HG02763 (cell line): ENCODE measurements around the gene SDK1.

Experiments
- ATAC-seq: cut with Tn5 transposase; IDR thresholded peaks from one replicate; pipeline ENCODE4 v1.9.1; 2021; ENCODE audit warnings: mild to moderate bottlenecking, moderate library complexity; ENCODE audit not compliant: unreplicated experiment

Gene SDK1

DNA sequence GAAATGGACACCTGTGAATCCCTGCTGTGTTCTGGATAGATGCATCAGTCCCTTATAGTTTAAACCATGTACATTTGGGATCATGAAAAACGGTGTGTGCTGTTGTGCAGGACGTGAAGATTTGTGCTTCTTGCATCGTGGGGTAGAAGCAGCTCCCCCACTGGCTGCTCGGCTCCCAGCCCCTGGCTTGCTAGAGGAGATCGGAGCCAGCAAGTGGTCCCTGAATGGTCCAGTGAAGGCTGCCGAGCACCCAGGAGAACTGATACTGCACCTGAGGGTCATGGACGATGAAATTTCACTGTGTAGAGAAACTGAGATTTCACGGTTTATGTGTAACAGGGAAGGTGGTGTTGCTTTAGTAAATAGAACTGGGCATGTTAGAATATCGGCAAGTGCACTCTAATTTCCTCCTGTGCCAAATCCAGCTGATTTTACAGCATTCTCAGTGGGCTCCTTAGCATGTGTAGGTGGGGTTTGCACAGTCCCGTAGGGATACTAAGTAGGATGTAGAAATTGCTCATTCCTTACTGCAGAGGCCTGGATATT lies 726.0 kb downstream of the SDK1 start:
- ATAC-seq, result no peak

DNA sequence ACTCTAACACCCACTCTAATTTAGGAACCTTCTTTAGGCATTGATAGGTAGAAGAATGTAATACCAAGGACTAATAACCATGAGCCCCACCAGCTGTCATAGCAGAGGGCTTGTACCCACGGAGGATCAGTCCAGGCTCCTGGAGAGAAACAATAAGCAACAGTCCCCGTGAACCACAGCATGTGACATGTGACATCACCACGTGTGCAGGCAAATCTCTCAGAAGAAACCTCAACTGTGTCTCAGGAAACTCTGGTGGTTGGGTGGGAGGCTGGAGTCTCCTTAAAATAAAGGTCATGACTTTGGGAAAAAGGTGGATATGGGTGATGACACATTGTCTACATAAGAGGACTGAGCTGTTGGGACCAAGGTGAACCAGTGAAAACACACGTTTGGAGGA lies 727.2 kb downstream of the SDK1 start:
- no peak for ATAC-seq

DNA sequence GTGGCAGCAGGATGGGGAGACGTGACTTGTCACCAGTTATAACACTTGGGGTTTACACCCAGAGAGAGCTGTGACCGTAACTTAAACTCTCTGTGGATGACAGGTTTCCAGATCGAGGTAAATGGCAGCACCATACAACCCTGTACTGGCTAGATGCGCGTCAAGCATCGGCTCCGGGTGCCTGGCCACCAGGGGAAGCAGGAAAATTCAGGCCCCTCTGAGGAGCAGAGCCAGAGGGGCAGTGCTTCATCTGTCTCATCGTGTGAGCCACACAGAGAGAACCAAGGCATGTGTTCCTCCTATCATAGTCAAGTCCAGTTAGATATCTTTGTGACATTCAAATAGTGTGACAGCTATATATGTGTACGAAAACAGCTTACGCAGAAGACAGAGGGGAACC lies 728.9 kb downstream of the SDK1 start:
- ATAC-seq, result no peak

DNA sequence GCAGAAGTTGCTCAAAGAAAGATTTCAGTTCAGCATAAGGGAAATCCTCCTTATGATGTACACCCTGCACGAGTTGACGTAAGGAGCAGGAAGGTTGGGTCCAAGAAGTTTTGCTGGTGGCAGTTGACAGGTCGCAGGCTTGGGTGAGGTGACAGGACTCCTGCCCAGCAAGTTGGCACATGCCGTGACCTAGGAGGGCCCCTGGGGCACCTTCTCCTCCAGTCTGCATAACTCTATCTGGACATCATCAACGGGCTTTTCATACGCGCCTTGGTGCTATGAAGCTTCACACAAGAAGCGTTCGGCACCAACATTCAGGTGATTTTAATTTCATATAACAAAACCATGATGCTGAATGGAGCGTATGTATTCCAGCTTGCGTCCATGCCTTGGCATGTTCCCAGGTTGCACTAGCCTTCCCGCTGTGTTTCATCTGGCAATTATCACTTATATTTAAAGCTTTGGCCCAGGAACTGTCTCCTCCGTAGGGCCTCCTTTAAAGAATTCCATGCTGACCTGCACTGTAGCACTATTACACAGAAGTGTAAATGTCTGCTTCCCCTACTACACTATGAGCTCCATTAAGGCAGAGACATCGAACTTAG lies 729.4 kb downstream of the SDK1 start:
- ATAC-seq, result no peak

DNA sequence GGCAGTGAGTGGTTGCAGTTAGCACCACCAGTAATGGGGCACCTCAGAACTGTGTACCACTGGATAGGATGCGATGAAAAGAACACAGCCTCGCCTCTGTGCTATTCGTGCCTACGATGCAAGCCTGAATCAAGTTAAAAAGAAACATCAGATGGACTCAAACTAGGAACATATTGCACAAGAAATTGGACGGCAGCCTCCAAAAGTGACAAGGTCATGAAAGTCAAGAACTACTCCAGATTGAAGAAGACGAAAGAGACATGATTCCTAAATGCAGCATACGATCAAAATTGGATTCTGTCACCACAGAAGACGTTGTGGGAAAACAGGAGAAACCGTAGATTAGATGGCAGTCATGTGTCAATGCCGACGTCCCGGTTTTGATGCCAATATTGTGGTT lies 732.9 kb downstream of the SDK1 start:
- ATAC-seq, result no peak

DNA sequence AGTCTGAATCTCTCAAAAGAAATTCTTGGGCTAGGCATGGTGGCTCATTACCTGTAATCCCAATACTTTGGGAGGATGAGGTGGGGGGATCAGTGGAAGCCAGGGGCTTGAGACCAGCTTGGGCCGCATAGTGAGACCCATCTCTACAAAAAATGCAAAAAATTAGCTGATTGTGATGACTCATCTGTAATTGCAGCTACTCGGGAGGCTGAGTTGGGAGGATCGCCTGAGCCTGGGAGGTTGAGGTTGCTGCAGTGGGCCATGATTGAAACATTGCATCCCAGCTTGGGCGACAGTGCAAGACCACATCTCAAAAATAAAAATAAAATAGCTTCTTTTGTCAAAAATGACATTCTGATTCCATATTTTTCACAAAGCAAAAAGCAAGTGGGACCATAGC lies 736.3 kb downstream of the SDK1 start:
- no peak for ATAC-seq

DNA sequence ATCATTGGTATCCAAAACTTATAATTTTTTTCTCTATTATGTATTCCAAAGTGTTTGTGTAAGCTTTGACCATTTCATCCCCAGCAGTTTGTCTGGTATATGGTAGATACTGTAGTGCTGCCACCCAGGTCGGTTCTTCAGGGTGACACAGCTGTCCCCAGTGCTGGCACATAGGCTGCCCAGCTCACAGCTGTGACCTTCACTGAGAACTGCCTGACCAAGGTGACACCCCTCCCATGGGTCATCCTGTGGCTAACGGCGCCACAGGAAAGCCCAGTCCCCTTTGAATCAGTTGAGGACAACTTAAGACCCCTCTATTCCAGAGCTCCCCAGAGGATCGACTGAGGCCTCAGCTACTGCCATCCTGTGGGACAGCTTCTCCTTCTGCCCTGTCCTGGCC lies 736.8 kb downstream of the SDK1 start:
- ATAC-seq, result no peak

DNA sequence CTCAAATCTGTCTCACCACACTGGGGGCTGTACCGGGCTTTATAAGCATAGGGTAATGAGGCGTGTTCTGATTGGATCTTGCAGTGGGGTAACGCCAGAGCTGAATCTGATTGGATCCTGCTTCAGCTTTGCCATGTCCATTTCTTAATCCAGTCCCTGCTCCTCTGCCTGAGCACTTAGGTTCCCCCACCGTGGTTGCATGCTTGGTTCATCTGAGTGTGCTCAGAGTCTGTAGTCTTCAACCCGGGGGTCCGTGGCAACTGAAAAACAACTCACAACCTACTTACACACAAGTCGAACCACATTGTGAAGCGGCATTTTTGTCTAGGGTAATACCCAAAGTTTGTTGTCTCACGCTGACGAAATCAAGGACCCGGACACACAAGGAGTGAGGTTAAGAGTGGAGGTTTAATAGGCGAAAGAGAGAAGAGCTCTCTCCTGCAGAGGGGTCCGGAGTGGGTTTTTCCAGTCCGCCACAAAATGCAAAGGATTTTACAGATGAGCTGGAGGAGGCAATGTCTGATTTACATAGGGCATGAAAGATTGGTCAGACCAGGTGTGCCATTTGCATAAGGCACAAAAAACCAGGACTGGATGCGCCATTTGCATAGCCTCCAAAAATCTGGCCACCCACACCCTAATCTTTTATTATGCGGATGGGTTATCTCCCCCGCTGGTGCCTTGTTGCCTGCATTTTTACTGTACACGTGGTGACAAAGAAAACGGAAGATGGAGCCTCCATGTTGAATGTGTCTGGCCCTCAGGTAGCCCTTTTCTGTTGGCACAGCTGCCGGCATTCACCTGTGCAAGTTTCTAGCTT lies 739.3 kb downstream of the SDK1 start:
- ATAC-seq, result no peak

DNA sequence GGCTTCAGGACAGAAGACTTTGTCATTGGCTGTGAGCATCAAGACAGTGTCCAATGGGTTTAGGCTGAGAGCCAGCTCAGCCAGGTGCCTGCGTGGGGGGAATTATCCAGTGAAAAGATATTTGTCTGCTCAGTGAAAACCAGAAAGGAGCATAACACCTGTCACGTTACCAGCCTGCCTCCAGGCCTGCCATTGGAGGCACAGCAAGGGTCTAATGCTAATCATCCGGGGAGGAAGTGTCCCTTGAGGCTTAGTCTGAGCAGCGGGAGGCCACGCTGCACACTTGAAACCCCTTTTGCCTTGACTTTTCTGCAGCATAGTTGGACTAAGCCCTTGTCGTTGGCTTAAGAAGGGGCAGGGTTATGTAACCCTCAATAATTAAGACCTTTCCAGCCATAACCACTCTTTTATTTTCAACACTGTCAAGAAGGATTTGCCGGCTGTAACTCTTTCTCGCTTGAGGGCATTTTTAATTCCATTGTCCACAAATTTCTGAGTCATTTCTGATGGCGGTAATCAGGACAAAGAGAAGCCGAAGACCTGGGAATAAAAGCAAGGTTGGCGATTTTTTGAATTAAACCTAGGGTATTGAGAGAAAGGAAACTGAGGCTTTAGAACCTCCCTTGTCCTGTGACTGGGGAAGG lies 741.5 kb downstream of the SDK1 start:
- no peak for ATAC-seq

DNA sequence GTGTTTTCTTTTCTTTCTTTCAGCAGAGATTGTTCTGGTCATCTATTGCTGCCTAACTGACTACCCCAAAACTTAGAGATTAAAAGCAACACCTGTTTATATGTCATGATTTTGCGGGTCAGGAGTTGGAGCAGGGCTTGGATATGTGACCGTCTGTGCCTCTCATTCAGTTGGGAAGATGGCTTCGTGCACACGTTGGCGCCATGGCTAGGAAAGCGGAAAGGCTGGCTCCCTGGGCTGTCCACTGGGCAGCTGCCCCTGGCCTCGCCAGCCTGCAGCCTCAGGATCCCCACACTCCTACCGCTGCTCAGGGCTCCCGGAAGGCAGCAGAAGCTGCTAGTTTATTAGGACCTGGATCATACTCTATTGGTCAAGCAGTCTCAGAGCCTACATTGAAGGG lies 742.9 kb downstream of the SDK1 start:
- ATAC-seq, result no peak

DNA sequence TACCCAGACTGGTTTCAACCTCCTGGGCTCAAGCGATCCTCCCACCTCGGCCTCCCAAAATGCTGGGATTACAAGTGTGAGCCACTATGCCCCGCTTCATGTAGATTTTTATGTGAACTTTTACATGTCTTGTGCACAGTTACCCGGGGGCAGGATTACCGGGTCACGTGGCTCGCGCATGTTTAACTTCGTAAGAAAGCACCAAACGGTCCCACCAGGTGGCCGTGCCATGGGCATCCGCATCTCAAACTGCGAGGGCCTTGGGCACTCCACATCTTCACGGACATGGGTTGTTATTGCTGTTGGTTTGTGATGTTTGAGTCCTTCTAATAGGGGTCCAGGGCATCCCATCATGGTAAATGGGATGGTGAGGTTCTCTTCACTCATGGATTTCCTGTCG lies 744.4 kb downstream of the SDK1 start:
- no peak for ATAC-seq

DNA sequence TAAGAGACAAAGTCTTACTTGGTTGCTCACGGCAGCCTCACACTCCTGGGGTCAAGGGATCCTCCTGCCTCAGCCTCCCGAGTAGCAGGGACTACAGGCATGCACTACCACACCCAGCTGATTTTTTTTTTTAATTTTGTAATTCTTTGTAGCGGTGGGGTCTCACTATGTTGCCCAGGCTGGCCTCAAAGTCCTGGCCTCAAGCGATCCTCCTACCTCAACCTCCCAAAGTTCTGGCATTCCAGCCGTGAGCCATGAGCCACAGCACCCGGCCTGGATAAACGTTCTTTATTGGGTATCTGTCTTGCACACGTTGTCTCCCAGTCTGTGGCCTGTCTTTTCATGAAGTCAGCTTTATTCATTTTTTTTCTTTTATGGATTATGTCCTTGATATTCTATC lies 744.9 kb downstream of the SDK1 start:
- no peak for ATAC-seq

DNA sequence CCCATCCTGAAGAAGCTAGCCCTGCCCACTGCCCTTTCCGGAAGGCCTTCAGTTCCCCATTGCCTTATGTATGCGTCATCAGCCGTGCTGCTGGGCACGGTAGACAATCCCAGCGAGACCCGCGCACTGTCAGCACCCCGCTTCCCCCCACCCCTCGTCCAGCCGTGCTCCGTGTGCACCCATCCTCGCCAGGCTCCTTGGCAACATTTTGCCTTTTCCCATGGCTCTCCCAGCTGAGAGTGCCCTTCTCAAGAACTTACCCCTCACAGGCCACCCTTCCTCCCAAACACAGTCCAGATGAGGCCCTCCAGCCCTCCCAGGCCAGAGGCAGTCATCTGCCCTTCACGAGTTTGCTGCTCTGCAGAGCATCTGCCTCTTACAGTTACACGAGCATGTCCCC lies 747.3 kb downstream of the SDK1 start:
- ATAC-seq, result no peak

DNA sequence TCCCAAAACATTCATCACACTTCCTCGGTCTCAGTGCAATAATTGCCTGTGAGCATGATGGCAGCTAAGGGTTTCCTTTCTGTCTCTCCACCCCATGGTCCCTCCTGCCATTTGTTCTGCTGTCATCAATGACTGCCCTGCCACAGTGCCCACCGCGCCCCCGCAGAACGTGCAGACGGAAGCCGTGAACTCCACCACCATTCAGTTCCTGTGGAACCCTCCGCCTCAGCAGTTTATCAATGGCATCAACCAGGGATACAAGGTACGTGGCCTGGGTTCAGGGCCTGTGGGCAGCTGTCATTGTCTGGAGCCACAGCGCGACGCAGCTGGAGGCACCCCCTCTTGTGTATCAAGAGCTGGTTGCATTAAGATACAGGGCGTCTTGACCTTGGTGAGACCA lies 748.1 kb downstream of the SDK1 start:
- ATAC-seq, result no peak

DNA sequence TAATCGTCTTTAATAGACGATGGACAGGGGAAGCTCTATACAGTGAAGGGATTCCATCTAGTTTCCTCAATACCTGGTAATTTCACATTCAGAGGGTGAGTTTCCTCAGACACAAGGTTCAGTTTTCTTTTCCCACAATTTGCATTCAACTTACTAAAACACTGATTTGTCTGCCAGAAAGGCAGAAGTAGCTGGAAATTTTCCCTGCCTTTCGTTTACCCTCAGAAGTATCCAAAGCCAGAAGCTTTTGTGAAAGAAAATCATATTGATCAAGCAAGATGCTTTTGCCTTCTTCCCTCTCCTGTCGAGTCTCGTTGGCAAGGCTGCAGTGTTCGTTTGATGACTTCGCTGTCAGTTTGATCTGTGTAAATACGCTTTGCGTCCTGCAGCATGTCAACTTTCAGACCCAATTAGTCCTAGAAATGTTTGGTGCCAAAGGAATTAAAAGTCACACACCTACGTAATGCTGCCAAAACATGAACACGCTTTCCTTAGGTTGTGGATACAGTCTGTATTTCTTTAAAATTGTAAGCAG lies 749.1 kb downstream of the SDK1 start:
- ATAC-seq, result no peak

DNA sequence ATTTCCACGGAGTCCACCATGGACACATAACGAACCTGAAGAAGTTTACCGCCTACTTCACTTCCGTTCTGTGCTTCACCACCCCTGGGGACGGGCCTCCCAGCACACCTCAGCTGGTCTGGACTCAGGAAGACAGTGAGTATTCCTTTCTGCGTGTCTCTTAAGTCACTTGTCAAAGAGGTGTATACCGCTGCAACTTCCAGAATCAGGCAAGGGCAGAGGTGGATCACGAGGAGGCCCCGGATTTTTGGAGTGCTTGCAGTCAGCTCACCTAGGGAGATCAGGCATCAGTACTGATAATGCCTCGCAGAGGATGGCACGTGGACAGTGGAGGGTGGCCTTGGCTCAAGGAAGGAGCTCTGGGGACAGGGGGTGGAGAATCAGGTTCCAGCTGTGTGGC lies 750.6 kb downstream of the SDK1 start:
- no peak for ATAC-seq

DNA sequence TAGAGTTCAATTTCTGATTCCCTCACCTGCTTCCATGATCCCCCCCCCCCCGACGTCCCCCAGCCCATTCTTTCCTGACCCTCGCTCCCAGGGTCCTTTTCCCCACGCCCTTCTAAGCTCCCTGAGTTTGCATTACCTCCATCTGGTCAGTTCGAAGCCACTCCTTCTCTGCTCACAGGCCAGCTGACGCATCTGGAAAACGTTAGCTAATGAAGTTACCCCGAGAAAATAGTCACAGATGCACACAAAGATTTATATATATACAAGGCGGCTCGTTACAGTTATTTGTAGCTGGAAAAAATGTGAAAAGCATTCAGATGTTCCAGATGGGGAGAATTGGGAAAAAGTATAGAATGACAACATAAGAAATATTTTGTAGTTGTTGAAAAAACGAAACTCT lies 751.1 kb downstream of the SDK1 start:
- no peak for ATAC-seq

DNA sequence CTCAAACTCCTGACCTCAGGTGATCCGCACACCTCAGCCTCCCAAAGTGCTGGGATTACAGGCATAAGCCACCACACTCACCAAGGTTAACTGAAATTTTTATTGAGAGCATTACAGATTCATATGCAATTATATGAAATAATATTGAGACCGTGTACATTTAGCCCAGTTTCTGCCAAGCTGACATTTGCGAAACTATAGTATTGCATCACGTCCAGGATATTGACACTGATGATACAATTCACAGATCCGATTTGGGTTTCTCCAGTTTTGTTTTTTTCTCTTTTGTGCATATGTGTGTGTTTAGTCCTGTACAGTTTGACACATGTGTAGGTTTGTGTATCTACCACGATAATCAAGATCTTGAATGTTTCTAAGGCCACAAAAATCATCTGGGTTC lies 753.1 kb downstream of the SDK1 start:
- ATAC-seq, result no peak

DNA sequence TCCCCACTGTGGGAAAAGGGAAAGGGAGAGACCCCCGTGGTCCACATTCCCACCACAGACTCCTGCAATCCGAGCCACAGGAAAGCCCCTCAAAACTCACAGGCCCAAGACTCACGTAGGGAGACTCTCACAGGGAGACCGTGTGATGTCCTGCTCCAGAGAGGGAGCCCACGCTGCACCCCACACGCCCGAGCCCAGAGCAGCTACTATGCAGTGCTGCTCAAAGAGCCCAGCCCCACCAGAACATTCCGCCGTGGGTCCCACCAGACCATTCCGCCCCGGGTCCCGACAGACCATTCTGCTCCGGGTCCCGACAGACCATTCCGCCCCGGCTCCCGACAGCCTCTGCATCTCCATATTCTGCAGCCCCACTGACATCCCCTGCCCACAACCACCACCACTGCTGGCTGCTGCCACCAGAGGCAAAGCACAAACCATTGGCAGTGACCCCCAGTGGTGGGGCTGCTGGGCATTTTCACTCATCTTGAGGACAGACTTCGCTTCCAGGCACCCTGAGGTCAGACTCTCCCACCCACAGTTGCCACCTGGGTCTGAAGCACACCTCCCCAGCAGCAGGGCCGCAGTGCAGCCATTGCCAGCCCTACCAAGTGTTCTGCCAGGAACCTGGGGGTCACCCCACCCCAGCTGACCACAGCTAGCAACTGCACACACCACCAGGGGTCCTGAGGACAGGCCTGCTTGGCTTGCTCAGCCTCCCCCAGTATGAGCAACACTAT lies 755.7 kb downstream of the SDK1 start:
- ATAC-seq, result no peak

DNA sequence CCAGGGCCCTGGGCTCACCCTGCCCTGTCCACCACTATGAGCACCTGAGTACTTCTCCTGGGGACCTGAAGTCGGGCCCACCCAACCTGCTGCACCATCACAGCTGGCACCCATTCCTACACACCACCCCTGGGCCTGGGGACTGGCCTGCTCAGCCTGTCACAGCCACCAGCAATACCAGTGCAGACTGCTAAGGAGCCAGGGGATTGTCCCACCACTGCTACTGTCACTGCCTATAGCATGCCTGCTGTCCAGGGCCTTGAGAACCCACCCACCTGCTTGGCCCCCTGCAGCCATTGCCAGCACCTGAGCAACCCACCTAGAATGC lies 756.2 kb downstream of the SDK1 start:
- no peak for ATAC-seq

DNA sequence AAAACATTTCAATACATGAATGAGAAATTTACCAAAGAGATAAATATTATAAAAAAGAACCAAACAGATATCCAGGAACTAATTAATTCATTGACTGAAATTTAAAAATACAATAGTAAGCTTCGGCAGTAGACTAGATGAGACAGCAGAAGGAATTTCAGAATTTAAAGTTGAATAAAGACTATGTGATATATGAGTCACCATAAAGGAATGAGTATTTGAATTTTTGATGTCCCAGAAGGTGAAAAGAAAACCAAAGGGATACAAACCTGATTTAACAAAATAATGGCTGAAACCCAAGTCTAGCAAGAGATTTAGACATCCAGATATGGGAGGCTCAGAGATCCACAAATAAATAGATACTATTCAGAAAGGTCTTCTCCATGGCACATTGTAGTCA lies 757.1 kb downstream of the SDK1 start:
- ATAC-seq, result no peak
